NCI-H1105 (cell line): Measurements from ENCODE around the gene PTPN5.

ENCODE experiments used
- DNase-seq: peaks from one replicate; lab custom pipeline; 2025; lab: John Stamatoyannopoulos, UW

The PTPN5 gene

DNA sequence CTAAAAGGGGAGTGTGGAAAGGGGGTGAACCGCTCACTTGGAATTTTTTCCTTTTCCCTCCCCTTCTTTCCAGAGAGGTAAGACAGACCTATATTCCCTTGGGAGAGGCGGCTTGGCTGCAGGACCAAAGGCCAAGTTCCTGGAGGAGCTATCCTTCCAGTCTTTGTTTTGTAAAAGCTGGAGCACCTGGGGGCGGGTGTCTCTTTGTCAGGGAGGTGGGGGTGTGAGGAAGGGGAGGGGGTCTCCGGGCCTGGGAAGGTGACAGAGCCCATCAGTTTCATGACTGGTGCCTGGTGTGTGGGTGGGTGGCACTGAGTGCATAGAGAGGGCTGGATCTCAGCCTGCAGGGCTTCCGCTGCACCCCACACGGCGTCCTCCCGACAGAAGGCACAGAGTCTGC, 18.5 kb downstream of the PTPN5 start:
- no peak for DNase-seq

- no peak for DNase-seq
Measured at GRCh38 chr11:18772211-18772610, 19.4 kb downstream of the PTPN5 start.

DNA sequence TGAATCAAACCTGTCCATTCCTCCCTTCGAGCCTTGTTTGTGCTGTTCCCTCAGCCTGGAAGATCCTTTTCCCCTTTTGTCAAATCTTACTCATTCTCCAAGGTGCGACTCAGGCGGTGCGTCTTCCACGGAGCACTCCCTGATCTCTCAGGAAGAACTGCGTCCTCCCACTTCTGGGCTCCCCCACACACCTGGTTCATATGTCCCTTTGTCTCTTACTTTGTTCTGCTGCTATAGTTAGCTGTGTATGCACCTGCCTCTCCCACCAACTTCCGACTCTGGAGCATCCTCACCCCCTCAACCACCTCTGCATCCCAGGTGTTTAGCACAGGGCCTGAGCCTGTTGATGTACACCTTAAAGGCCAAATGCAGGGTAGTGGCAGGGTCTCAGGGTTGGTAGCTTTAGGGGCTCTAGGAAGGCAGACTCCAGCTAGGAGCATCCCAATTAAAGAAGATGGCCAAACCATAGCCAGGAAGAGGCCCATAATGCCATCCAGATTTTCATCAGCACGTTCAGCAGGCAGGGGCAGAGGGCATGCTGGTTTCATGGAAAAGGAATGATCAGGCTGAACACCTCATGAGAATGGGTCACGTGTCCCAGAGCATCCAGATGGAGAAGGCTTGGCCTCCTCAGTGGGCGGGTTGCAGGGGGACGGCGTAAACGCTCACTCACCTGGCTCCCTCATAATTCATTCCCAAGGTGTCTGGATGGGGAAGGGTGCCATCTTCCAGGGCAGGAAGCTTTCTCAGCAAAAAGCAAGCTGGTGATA, 20.1 kb downstream of the PTPN5 start:
- no peak for DNase-seq

- DNase-seq, result no peak
Measured at GRCh38 chr11:18770479-18771125, 21.0 kb downstream of the PTPN5 start.

GRCh38 chr11:18769802-18770456, 21.7 kb downstream of the PTPN5 start:
- DNase-seq, result no peak

DNA sequence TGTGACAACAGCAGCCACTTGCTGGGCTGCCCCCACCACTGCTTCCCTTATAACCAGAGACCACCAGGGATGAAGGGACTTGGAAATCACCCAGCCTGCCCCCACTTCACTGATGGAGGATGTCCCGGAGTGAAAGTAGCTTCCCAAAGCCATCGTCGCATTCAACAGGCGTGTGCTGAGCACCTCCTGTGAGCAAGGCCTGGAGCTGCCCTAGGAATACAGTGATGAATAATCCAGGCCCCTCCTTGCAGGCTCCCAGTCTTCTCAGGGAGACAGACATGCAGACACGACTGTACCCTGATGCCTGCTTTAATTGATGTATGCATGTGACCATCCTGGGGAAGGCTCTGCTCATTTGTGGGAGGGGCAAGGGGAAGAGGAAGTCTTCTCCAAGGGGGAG, 22.6 kb downstream of the PTPN5 start:
- no peak for DNase-seq

- no peak for DNase-seq
Measured at GRCh38 chr11:18768472-18768901, 23.1 kb downstream of the PTPN5 start.

DNA sequence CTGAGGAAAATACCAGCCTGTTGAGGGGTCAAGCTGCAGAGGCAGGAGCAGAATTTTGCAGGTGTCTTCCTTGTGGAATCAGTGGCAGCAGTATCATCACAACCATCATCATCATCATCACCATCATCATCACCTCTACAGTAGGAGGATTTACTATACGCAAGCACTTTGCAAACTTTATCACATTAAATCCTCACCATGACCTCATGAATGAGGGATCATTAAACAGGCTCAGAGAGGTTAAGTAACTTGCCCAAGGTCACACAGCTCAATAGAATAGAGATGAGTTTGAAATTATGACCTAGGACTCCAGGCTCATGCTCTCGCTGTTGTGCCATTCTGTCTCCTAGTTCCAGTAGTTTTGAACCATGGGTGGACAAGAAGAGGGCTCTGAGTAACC, 25.6 kb downstream of the PTPN5 start:
- no peak for DNase-seq

DNA sequence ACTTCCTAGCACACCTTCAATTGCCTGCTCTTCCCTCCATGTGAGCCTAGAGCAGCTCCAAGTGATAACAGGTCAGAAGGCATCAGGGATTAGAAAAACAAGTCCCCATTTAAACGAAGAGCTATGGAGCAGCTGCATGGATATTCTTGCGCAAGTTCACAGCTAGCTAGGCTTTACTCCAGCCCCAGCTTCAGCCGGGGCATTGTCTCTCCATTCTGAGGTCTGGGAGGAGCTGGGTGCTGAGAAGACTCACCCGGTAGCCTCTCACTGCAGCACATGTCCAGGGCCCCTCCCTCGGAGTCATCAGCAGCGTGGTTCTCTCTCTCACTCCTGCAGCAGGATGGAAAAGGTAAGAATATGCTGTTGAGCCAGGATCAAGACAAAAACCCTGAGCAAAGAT, 26.0 kb downstream of the PTPN5 start:
- DNase-seq, result no peak

GRCh38 chr11:18761741-18762140, 29.9 kb downstream of the PTPN5 start:
- DNase-seq, result no peak

DNA sequence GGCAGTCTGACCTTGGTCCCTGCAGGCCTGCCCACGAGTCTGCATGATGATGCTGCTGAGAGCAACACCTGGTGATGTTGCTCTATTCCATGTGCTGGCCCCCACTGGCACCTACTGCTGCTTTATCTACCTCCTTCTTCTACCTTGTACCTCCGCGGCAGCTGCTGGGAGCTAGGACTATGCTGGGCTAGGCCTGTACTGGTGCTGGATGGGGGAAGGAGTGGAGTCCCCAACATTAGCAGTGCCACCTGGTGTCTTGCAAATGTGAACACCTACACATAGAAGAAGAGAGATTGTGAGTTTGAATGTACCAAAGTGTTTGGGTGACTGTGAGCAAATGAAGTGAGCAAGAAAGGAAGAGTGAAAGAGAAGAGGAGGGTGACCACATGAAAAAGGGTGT, 30.5 kb downstream of the PTPN5 start:
- DNase-seq, result no peak

DNA sequence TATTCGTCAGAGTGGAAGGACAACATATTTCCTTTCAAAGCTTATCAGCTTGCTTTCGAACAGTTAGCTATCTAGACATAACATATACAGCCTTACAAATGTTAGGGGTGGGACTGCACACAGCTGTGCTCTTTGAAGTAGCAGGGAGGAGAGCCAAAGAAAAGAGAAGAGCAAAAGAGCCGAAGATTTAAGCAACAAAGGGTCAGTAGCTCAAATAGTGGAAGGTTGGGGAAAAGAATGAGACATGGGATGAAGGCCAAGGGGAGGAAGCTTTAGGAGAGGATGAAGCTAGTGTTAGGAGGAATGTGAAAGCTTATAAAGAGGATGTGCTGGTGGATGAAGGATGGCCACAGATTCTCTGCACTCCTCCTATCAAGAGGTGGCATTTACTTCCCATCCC, 33.8 kb downstream of the PTPN5 start:
- DNase-seq, result no peak

- no peak for DNase-seq
Measured at GRCh38 chr11:18756889-18757288, 34.7 kb downstream of the PTPN5 start.

- DNase-seq, result no peak
Measured at GRCh38 chr11:18754308-18754707, 37.3 kb downstream of the PTPN5 start.

GRCh38 chr11:18752502-18752901, 39.1 kb downstream of the PTPN5 start:
- DNase-seq, result peak; percentile 10

DNA sequence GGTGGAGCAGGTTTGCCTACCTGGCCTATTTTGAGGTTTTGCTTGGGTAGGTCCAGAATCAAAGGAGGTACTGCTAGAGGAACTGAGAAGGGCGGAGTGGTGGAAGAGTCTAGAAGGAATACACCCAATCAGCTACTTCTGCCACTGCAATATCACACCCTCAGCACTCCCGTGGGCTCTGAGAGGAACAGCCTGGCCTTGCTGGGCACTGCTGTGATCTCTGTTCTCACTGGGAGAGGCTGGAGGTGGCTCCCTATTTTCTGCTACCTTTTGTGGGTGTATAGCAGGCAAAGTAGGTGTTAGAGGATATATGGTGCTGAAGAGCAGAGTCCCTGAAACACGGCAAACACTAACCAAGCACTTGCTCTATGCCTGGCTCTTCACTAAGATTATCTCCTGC, 40.7 kb downstream of the PTPN5 start:
- DNase-seq, result no peak

DNA sequence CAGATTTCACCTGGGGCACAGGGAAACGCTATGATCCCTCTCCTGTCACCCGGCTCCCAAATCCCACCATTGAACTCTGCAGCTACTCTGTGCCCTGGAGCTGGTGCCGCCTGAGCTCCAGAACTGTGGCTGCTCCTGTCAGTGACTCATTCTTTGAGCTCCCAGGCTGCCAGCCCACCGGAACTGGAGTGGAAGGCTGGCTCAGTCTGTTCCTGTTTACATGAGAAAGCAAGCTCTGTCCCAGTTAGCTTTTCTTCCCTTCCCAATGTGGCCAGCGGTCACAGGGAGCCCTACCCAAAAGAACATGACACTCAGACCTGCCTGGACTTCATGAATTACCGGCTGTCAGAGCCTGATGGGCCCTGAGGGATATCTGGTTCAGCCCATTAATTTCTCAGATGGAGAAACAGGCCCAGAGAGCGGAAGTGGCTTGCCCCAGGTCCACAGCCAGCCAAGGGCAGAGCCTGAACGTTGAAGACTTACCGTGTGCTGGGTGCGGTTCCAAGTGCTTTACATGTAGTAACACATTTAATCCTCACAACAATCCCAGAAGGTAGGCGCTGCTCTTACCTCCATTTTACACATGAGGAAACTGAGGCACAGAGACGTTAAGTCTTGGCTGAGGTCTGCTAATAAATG, 41.8 kb downstream of the PTPN5 start:
- no peak for DNase-seq

GRCh38 chr11:18748766-18749365, 42.7 kb downstream of the PTPN5 start:
- no peak for DNase-seq

DNA sequence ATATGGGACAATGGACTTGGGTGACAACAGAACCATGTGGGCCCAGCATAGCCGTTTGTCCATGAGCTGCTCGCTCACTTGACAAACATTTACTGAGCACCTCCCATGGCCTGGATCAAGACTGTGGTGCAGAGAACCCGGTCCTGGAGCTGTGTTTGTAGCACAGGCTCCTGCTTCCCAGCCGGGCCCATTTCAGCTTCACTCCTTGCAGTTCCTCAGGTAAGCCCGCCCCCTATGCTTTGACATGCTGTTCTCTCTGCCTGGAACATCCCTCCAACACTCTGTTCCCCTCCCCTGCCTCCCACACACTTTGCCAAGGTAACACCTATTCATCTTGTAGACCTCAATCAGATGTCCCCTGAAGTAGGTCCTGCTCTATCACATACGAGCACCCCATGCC, 46.3 kb downstream of the PTPN5 start:
- no peak for DNase-seq

- DNase-seq, result no peak
Measured at GRCh38 chr11:18743900-18744514, 47.6 kb downstream of the PTPN5 start.

- DNase-seq, result no peak
Measured at GRCh38 chr11:18743365-18743764, 48.2 kb downstream of the PTPN5 start.

GRCh38 chr11:18741783-18742182, 49.8 kb downstream of the PTPN5 start:
- no peak for DNase-seq
